Neural progenitor cell (in vitro differentiated cells): Measurements from ENCODE around the gene NAT9.

Experiments
- CTCF ChIP-seq: fragments of 200-600 bp; sonication (generic); IDR thresholded peaks from 2 replicates; pipeline ENCODE4 v1.5.1; 2017; ENCODE audit warnings: antibody characterized with exemption, mild to moderate bottlenecking
- EZH2 ChIP-seq: fragments of 200-600 bp; sonication (generic); IDR thresholded peaks from 2 replicates; pipeline ENCODE4 v1.6.1; 2017; ENCODE audit warnings: antibody characterized with exemption, mild to moderate bottlenecking, moderate library complexity
- EZH2phosphoT487 ChIP-seq: fragments of 200-600 bp; sonication (generic); IDR thresholded peaks from 2 replicates; pipeline ENCODE4 v1.6.1; 2017; ENCODE audit warnings: antibody characterized with exemption

DNA sequence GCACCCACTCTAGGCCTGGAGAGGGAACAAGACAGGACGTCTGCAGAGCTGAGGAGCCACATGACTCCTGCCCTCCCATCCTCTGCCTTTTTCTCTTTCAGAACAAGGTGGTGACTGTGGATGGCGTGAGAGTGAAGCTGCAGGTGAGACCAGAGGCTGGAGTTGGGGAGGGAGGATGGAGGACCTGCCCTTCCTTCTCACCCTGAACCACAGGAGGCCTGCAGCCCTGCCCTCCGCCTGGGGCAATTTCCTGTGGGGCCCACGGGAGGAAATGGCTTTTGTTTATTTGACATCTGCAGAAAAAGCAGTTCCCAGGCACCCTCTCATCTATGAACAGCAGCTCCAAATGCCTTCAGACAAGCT lies 34.0 kb downstream of the NAT9 start:
- TF ChIP-seq EZH2 (no peak), CTCF (no peak), EZH2phosphoT487 (no peak)
